Measurements from ENCODE around the gene ZGPAT. TPM values are rescaled to one million over a fixed set of nuclear protein-coding genes. Genes with fewer than 3 reads are reported as not detected.

The ZGPAT gene
- total RNA-seq, 1 donor from 2014 or later: 40.9 TPM

DNA sequence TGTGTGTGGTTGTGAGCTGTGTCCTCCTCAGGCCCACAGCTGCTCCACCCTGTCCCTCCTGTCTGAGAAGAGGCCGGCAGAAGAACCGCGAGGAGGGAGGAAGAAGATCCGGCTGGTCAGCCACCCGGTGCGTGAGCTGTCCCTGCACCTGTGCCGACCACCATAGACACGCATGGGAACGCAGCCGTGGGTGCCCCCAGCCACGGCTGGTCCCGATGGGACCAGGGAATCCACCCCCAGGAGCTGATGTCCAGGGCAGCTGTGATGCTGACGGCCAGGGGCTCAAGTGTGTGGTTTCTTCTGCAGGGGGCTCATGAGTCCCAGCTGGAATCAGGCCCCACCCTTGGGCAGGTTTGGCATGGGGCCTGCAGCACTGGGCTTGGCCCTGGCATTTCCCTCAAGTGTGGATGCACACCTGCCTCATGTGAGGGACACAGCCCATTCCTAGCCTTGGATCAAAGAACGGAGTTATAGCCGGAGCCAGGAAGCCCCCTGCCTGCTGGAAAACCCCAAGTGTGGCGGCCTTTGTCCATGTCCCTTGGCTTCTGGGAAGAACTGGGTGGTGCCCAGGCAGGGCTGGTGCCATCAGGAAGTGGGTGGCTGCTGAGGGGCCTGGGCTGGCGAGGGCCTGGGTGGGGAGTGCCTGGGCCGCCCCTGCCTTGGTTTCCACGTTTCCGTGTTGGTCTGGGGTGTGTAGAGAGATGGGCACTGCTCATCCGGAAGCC, 16.0 kb upstream of the ZGPAT start:
- DNase-seq (ENCODE audit: extremely low read depth, low read depth, low spot score): no peak

- DNase-seq (ENCODE audit: extremely low read depth, low read depth, low spot score): no peak
Measured at GRCh38 chr20:63692436-63693082, 15.3 kb upstream of the ZGPAT start.

- no peak for DNase-seq (ENCODE audit: extremely low read depth, low read depth, low spot score)
Measured at GRCh38 chr20:63693083-63693732, 14.6 kb upstream of the ZGPAT start.

DNA sequence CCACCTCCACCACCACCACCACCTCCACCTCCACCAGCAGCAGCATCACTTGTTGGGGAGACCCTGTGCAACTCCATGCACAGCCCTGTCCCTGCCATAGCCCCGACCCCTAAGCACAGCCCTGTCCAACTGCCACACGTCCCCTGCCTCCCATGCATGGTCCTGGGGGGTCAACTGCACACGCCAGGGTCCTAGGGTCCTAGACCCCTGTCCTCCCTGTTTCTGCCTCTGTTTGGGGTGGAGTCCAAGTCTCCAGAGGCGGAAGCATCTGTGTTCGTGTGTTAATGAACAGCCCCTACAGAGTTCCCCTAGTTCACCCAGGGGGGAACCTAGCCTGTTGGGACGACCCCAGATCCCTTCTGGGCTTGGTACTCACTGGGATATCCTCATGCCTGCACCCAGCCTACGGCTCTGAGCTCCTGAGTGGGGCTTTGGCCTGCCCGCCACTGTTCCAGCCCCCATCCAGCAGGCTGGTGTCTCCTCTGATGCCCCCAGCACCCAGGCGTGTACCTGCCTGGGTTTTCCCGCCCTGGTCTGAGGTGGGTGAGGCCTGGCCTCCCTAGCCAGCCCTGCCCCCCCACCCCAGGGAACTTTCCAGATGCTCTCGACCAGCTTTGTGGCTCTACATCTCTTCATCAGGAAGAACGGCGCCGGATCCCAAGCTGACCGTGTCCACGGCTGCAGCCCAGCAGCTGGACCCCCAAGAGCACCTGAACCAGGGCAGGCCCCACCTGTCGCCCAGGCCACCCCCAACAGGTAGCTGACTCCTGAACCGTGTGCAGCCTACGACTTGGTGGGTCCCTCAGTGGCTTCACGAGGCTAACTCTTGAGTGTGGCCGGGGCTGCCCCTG, 13.9 kb upstream of the ZGPAT start:
- no peak for DNase-seq (ENCODE audit: extremely low read depth, low read depth, low spot score)

GRCh38 chr20:63694584-63695423, 13.0 kb upstream of the ZGPAT start:
- DNase-seq (ENCODE audit: extremely low read depth, low read depth, low spot score): no peak

DNA sequence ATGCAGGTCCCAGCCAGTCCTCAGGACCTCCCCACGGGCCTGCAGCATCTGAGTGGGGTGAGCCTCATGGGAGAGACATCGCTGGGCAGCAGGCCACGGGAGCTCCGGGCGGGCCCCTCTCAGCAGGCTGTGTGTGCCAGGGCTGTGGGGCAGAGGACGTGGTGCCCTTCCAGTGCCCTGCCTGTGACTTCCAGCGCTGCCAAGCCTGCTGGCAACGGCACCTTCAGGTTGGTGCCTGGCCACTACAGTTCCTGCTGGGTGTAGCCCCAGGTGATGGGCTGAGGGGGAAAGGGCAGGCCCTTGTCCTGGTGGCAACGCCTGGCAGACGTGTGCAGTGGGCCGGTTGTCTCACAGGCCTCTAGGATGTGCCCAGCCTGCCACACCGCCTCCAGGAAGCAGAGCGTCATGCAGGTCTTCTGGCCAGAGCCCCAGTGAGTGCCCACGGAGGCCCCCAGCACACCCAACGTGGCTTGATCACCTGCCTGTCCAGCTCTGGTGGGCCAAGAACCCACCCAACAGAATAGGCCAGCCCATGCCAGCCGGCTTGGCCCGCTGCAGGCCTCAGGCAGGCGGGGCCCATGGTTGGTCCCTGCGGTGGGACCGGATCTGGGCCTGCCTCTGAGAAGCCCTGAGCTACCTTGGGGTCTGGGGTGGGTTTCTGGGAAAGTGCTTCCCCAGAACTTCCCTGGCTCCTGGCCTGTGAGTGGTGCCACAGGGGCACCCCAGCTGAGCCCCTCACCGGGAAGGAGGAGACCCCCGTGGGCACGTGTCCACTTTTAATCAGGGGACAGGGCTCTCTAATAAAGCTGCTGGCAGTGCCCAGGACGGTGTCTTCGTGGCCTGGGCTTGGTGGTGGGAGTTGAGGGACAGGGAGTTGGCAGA, 12.2 kb upstream of the ZGPAT start:
- no peak for DNase-seq (ENCODE audit: extremely low read depth, low read depth, low spot score)

DNA sequence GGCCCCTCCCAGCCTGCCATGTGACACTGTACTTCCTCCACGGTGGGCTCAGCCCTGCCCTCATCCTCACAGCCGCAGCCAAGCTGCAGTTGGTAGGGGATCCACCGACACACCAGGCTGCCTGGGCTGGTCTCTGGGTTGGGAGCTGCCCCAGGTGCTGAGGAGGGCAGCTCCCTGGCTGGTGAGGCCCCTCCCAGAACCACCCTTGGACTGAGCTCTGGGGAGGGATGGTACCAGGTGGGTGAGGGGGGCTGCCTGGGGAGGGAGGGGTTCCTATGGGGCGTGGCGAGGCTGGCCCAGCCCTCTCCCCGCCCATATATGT, 11.6 kb upstream of the ZGPAT start:
- no peak for DNase-seq (ENCODE audit: extremely low read depth, low read depth, low spot score)

- DNase-seq (ENCODE audit: extremely low read depth, low read depth, low spot score): no peak
Measured at GRCh38 chr20:63696628-63697356, 11.0 kb upstream of the ZGPAT start, which contains the start of gene TNFRSF6B. Gene TNFRSF6B, plus strand, starts transcription at chr20:63696652. Its CDS starts 116 bp downstream, at chr20:63696768.

DNA sequence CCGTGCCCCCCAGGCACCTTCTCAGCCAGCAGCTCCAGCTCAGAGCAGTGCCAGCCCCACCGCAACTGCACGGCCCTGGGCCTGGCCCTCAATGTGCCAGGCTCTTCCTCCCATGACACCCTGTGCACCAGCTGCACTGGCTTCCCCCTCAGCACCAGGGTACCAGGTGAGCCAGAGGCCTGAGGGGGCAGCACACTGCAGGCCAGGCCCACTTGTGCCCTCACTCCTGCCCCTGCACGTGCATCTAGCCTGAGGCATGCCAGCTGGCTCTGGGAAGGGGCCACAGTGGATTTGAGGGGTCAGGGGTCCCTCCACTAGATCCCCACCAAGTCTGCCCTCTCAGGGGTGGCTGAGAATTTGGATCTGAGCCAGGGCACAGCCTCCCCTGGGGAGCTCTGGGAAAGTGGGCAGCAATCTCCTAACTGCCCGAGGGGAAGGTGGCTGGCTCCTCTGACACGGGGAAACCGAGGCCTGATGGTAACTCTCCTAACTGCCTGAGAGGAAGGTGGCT, 10.4 kb upstream of the ZGPAT start:
- no peak for DNase-seq (ENCODE audit: extremely low read depth, low read depth, low spot score)

DNA sequence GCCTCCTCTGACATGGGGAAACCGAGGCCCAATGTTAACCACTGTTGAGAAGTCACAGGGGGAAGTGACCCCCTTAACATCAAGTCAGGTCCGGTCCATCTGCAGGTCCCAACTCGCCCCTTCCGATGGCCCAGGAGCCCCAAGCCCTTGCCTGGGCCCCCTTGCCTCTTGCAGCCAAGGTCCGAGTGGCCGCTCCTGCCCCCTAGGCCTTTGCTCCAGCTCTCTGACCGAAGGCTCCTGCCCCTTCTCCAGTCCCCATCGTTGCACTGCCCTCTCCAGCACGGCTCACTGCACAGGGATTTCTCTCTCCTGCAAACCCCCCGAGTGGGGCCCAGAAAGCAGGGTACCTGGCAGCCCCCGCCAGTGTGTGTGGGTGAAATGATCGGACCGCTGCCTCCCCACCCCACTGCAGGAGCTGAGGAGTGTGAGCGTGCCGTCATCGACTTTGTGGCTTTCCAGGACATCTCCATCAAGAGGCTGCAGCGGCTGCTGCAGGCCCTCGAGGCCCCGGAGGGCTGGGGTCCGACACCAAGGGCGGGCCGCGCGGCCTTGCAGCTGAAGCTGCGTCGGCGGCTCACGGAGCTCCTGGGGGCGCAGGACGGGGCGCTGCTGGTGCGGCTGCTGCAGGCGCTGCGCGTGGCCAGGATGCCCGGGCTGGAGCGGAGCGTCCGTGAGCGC, 9.8 kb upstream of the ZGPAT start:
- no peak for DNase-seq (ENCODE audit: extremely low read depth, low read depth, low spot score)

DNA sequence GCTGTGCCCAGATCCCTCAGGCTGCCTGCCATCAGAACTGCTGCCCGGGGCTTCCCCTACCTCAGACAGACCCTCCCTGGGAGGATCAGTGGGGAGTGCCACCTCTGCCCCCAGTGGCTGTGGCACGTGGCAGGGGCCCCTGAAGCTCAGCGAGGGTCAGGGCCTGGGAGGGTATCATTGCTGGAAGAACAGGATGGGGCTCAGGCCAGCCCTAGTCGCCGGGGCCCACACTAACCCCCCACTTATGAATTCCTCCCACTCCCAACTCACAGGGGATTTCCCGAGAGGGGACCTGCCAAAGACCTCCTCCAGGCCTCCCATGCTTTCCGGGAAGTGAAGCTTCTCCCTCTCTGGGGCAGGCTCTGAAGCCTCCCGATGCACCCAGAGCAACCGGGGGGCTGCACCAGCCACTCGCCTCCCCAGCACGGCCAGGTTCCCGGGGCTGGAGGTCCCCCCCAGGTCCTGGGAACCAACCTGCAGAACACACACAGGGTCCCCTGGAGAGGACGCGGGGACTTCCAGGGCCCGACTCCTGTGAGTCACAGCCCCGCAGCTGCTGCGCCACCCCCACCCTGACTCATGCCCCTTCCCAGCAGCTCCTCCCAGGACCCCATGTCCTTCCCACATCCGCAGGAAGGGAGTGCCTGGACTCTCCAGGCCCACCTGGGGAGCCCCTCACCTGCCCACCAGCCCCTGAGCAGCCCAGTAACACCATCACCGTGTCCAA, 8.9 kb upstream of the ZGPAT start:
- DNase-seq (ENCODE audit: extremely low read depth, low read depth, low spot score): no peak

DNA sequence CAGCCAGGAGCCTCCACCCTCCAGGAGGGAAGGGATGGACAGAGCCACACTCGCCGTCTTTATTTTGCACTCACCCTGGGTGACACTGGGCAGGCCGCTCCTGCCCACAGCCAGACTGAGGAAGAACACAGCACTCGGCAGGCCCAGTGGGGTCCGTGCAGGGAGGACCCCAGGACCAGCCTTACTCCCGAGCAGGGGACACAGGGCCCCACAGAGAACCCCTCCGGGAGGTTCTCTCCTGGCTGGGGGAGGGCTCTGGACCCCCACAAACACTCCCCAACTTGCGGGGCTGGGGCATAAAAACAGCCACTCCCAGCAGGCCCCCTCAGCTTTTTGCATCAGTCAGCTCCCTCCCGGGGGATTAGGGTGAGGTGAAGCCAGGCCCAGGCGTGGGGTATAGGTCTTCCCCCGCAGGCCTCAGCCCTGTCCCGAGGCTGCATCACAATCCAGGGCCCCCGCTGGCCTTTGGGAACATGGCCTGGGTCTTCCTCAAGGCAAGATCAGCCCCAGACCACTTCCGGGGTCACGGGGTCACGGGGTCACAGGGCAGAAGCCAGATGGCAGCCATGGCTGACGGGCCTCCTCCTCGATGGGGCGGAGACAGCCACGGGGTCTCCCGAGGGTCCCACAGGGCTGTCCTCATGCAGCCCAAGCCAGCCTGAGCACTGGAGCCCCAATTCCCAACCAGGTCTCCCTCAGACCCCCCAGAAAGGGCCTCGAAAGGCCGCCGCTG, 8.2 kb upstream of the ZGPAT start:
- no peak for DNase-seq (ENCODE audit: extremely low read depth, low read depth, low spot score)

DNA sequence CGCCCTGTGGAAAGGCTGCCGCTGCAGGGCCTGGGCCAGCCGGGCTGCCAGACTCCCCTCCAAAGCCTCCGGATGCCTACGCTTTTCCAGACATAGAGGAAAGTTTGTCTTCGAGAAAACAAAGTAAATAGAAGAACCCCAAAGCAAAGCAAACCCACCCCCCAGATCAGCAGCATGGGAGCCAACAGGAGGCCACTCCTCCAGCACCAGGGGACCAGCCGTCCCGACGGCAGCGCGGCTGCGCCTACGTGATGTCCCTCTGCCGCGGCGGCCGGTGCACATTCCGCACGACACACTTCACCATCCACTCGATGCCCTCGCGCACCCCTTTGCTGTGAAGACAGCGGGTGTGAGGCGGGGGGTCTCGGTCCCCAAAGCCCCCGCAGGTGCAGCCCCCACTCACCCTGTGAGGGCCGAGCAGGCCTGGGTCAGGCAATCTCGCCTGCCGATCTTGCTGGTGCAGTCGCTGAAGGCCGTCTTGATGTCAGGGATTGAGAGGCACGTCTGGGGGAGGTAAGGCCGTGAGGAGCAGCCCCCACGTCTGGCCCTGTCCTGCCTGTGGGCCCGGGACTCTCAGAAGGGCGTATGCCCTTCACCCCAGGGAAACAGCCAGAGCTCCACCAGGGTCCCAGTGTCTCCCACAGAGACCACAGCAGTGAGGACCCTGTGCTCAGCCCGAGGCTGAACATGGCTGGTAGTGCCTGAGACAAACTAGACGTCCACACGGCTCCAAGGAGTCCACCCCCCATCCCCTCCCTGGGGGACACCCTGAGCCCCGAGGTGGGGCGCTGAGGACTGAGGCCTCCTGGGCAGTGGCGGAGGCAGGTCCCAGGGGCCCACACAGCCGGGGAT, 7.4 kb upstream of the ZGPAT start:
- DNase-seq (ENCODE audit: extremely low read depth, low read depth, low spot score): no peak

GRCh38 chr20:63701051-63701328, 6.8 kb upstream of the ZGPAT start:
- no peak for DNase-seq (ENCODE audit: extremely low read depth, low read depth, low spot score)

DNA sequence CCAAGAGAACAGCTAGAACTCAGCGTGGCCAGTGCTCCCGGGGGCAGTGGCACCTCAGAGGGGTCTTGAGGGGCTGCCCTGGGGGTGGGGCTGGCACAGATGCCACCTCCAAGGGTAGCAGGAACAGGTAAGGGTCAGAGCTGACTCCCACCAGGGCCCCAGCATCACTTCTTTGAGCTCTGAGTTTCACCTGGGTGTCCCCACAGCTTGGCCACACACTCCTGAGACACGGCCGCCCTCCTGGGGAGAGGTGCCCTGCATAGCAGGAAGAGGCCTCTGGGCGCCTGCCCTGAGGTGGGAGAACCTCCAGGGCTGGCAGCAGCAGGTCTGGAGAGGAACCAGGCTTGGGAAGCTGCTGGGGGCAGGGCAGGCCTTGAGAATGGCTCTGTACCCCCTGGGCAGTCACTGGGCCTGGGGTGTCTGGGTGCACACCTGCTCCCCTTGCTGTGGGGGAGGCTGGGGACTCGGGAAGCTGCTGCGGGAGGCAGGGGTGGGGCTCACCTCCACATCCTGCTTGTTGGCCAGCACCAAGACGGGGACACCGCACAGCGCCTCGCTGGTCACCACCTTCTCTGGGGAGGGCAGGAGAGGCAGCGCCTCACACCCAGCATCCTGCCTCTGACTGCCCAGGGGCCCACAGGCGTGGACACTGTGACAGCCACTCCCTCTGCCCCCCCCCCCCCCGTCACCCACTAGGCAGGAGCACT, 6.4 kb upstream of the ZGPAT start:
- DNase-seq (ENCODE audit: extremely low read depth, low read depth, low spot score): no peak

Measured in glomerular endothelial cell (primary cell).